SH-SY5Y (cell line): ENCODE data around the gene KMO.

Experiments
- GATA2 ChIP-seq: IDR thresholded peaks from 2 replicates; pipeline ENCODE4 v1.6.1; 2011; ENCODE audit warnings: mild to moderate bottlenecking, low read depth, low read length
- GATA3 ChIP-seq: IDR thresholded peaks from 2 replicates; pipeline ENCODE4 v1.6.1; 2011; ENCODE audit warnings: low read depth, mild to moderate bottlenecking, low read length, moderate library complexity

GRCh38 chr1:241615043-241615974 lies 83.1 kb downstream of the KMO start:
- TF ChIP-seq GATA2, result no peak
- no peak for TF ChIP-seq GATA3
